Neural progenitor cell (in vitro differentiated cells): ENCODE measurements around the gene STBD1.

ENCODE experiments used
- CTCF ChIP-seq: fragments of 200-600 bp; sonication (generic); IDR thresholded peaks from 2 replicates; pipeline ENCODE4 v1.5.1; 2017; ENCODE audit warnings: antibody characterized with exemption, mild to moderate bottlenecking
- EZH2 ChIP-seq: fragments of 200-600 bp; sonication (generic); IDR thresholded peaks from 2 replicates; pipeline ENCODE4 v1.6.1; 2017; ENCODE audit warnings: antibody characterized with exemption, mild to moderate bottlenecking, moderate library complexity

- no peak for TF ChIP-seq CTCF
- no peak for TF ChIP-seq EZH2
Observed at GRCh38 chr4:76267811-76268210, 38.7 kb upstream of the STBD1 start.
